PC-3 (cell line): ENCODE measurements around the gene GEMIN2. TPM values are rescaled to one million over a fixed set of nuclear protein-coding genes. Genes with fewer than 3 reads are reported as not detected.

Experiments used
- ATAC-seq: fragments of 200-7000 bp; cut with Tn5 transposase; 2 replicates; pipeline ENCODE4 v1.9.1; 2020; ENCODE audit warnings: mild to moderate bottlenecking, moderate library complexity
- BruUV-seq: library from RNA; stranded (reverse); fragments of 400-500 nt; replicated peaks from 2 replicates; lab custom pipeline; 2021; lab: Mats Ljungman, UMichigan
- CTCF ChIA-PET: fragments of 300-600 bp; sonication (Branson Sonifier 250); formaldehyde crosslinking; loops from one replicate; lab custom pipeline; 2022; ENCODE audit warnings: antibody characterized with exemption; lab: Charles Lee
- POLR2A ChIA-PET: fragments of 300-600 bp; sonication (Branson Sonifier 250); formaldehyde crosslinking; loops from one replicate; lab custom pipeline; 2022; ENCODE audit warnings: antibody characterized with exemption; ENCODE audit not compliant: unreplicated experiment; lab: Charles Lee
- DNase-seq: peaks from one replicate; pipeline ENCODE4 v3.0.0-alpha.2; 2015
- H2AFZ ChIP-seq: fragments of 300-600 bp; sonication (generic); 2 replicates; pipeline ENCODE4 v1.6.0; 2016; ENCODE audit warnings: antibody characterized with exemption, low read length
- H3F3A ChIP-seq: fragments of 300-600 bp; sonication (generic); one replicate; pipeline ENCODE4 v1.6.0; 2017; ENCODE audit warnings: antibody characterized with exemption, low read length, control low read depth, mild to moderate bottlenecking; ENCODE audit not compliant: unreplicated experiment
- H3K27ac ChIP-seq: fragments of 300-600 bp; sonication (generic); 2 replicates; pipeline ENCODE4 v1.5.1; 2016; ENCODE audit warnings: mild to moderate bottlenecking, low read length
- H3K27me3 ChIP-seq: fragments of 300-600 bp; sonication (generic); 2 replicates; pipeline ENCODE4 v1.6.1; 2016; ENCODE audit warnings: low read length, mixed read lengths
- H3K36me3 ChIP-seq: fragments of 300-600 bp; sonication (generic); 2 replicates; pipeline ENCODE4 v1.6.1; 2016; ENCODE audit warnings: low read depth, mixed run types, low read length, mixed read lengths
- H3K4me1 ChIP-seq: fragments of 300-600 bp; sonication (generic); 2 replicates; pipeline ENCODE4 v1.5.1; 2016; ENCODE audit warnings: low read length; ENCODE audit not compliant: insufficient read depth
- H3K4me2 ChIP-seq: fragments of 300-600 bp; sonication (generic); 2 replicates; pipeline ENCODE4 v1.6.0; 2016; ENCODE audit warnings: low read length
- H3K4me3 ChIP-seq: fragments of 300-600 bp; sonication (generic); 2 replicates; pipeline ENCODE4 v1.5.1; 2016; ENCODE audit warnings: mild to moderate bottlenecking, low read length, mixed read lengths
- H3K79me2 ChIP-seq: fragments of 300-600 bp; sonication (generic); 2 replicates; pipeline ENCODE4 v1.6.1; 2017; ENCODE audit warnings: low read length, mixed read lengths
- H3K9ac ChIP-seq: fragments of 300-600 bp; sonication (generic); 2 replicates; pipeline ENCODE4 v1.6.0; 2016; ENCODE audit warnings: mild to moderate bottlenecking, low read length
- H3K9me2 ChIP-seq: fragments of 300-600 bp; sonication (generic); replicated peaks from 2 replicates; pipeline ENCODE4 v1.6.1; 2016; ENCODE audit warnings: mixed run types, low read length, mixed read lengths
- H3K9me3 ChIP-seq: fragments of 300-600 bp; sonication (generic); 2 replicates; pipeline ENCODE4 v1.6.1; 2016; ENCODE audit warnings: low read length, mixed read lengths
- H4K20me1 ChIP-seq: fragments of 300-600 bp; sonication (generic); 2 replicates; pipeline ENCODE4 v1.6.1; 2016; ENCODE audit warnings: low read length, mixed read lengths
- CTCF ChIP-seq: fragments of 300-600 bp; sonication (generic); conservative IDR thresholded peaks from 2 replicates; pipeline ENCODE4 v1.5.1; 2017; ENCODE audit warnings: antibody characterized with exemption, low read depth, mild to moderate bottlenecking, low read length
- EZH2 ChIP-seq: fragments of 300-600 bp; sonication (generic); IDR thresholded peaks from one replicate; pipeline ENCODE4 v1.6.1; 2017; ENCODE audit warnings: antibody characterized with exemption, mild to moderate bottlenecking, low read length; ENCODE audit not compliant: unreplicated experiment
- EZH2phosphoT487 ChIP-seq: fragments of 300-600 bp; sonication (generic); IDR thresholded peaks from 2 replicates; pipeline ENCODE4 v1.6.1; 2018; ENCODE audit warnings: mild to moderate bottlenecking, antibody characterized with exemption, low read length, borderline replicate concordance
- intact Hi-C: fragments of 100-400 bp; cut with micrococcal nuclease; formaldehyde crosslinking; loops from 2 replicates; pipeline ENCODE4 v1.9.0; 2023
- total RNA-seq: library from RNA; depleted of rRNA; stranded (reverse); fragments of >200 nt; gene quantifications from 2 replicates; pipeline ENCODE4 v1.2.3, GENCODE V29; 2014

The GEMIN2 gene
- total RNA-seq, 1 experiment from 2014 or later: 48.1 TPM

- peak; percentile 67 for DNase-seq
- Histone ChIP-seq H3K79me2 (peaks cover 21% of the 10 kb centered on the region), H3K4me1 (peaks cover 11% of the 10 kb centered on the region), H3K9ac (no peak overlapping the region), H3F3A (peaks cover 4% of the 10 kb centered on the region), H3K4me2 (no peak overlapping the region), H3K27me3 (no peaks in the 10 kb centered on the region), H3K9me3 (no peaks in the 10 kb centered on the region), H3K4me3 (no peak overlapping the region), H2AFZ (0 out of 2 replicates have a peak overlapping the region, but pooled peaks have one; percentile 2), H3K9me2 (no peaks in the 10 kb centered on the region), H3K36me3 (no peaks in the 10 kb centered on the region), H4K20me1 (no peaks in the 10 kb centered on the region), H3K27ac (no peak overlapping the region)
- TF ChIP-seq CTCF (peak; percentile 76), EZH2phosphoT487 (no peak), EZH2 (no peak)
- POLR2A ChIA-PET: no interaction called here
- ATAC-seq: 0 out of 2 replicates have a peak, but pooled peaks have one; percentile 3
- CTCF ChIA-PET: interaction anchor here (0.6 to 1.1 kb wide), 4 partner anchors 15 to 320 kb away, joined by 3 to 7 read pairs (median 4); partner anchors contain the start of gene TRAPPC6B
- intact Hi-C loops: loop anchor here (1.0 to 10.0 kb wide), 5 partner anchors 63 to 319 kb away; partner anchors contain the start of genes MIA2 and TRAPPC6B
- no TSS peak for BruUV-seq
These were observed 6.5 kb upstream of the GEMIN2 start for GRCh38 chr14:39107591-39107996.

GRCh38 chr14:39108791-39109190, 5.3 kb upstream of the GEMIN2 start:
- Histone ChIP-seq H4K20me1 (no peaks in the 10 kb centered on the region), H3K27ac (no peak overlapping the region), H3K4me1 (peaks cover 16% of the 10 kb centered on the region), H3K4me2 (no peak overlapping the region), H3K27me3 (no peaks in the 10 kb centered on the region), H3K4me3 (no peak overlapping the region), H3K9me2 (no peaks in the 10 kb centered on the region), H3F3A (peaks cover 4% of the 10 kb centered on the region), H3K36me3 (no peaks in the 10 kb centered on the region), H2AFZ (no peak overlapping the region), H3K9ac (no peak overlapping the region), H3K79me2 (peaks cover 9% of the 10 kb centered on the region), H3K9me3 (no peaks in the 10 kb centered on the region)
- ATAC-seq (no peak), DNase-seq (no peak)
- BruUV-seq: no TSS peak
- ChIA-PET CTCF (no interaction called here), POLR2A (interaction anchor here (0.6 kb wide), 1 partner anchor 160 kb away, joined by 5 read pairs; no protein-coding TSS in a partner anchor)
- TF ChIP-seq CTCF (no peak), EZH2 (no peak), EZH2phosphoT487 (no peak)
- intact Hi-C loops: loop anchor here (5.0 to 10.0 kb wide), 2 partner anchors 124 to 186 kb away; partner anchors contain the start of gene MIA2
